Activated CD4-positive, alpha-beta memory T cell treated with anti-CD3 and anti-CD28 coated beads for 36 hours (primary cell): ENCODE data around the gene DDAH1. TPM values are rescaled to one million over a fixed set of nuclear protein-coding genes. Genes with fewer than 3 reads are reported as not detected.
"Not testable (repeated sequence)": the region's sequence is repeated elsewhere in the genome, so short reads cannot be mapped to it uniquely, and the experiment has no call there.

ENCODE experiments used
- CTCF ChIA-PET: fragments of 350-600 bp; sonication (Branson Sonifier 250); formaldehyde crosslinking; loops from one replicate; lab custom pipeline; 2021; ENCODE audit warnings: antibody characterized with exemption, inconsistent platforms; lab: Charles Lee
- POLR2A ChIA-PET: fragments of 350-600 bp; sonication (Branson Sonifier 250); formaldehyde crosslinking; loops from one replicate; lab custom pipeline; 2021; ENCODE audit warnings: antibody characterized with exemption; lab: Charles Lee
- DNase-seq: peaks from one replicate; pipeline ENCODE4 v3.0.0-alpha.2; 2020
- H3K27ac Mint-ChIP-seq: one replicate; pipeline ENCODE4 v1.8.0; 2021; ENCODE audit warnings: mixed read lengths
- H3K27me3 Mint-ChIP-seq: one replicate; pipeline ENCODE4 v1.8.0; 2021; ENCODE audit warnings: mixed read lengths
- H3K36me3 Mint-ChIP-seq: one replicate; pipeline ENCODE4 v1.8.0; 2021; ENCODE audit warnings: mixed read lengths
- H3K4me1 Mint-ChIP-seq: one replicate; pipeline ENCODE4 v1.8.0; 2021; ENCODE audit warnings: low read depth, mixed read lengths
- H3K4me3 Mint-ChIP-seq: one replicate; pipeline ENCODE4 v1.8.0; 2021; ENCODE audit warnings: mild to moderate bottlenecking, mixed read lengths
- H3K9me3 Mint-ChIP-seq: one replicate; pipeline ENCODE4 v1.8.0; 2021; ENCODE audit warnings: mixed read lengths
- intact Hi-C: fragments of 100-400 bp; cut with micrococcal nuclease; formaldehyde crosslinking; loops from one replicate; pipeline ENCODE4 v1.15.1; 2023
- total RNA-seq, 2 experiments: library from RNA; stranded (reverse); gene quantifications; one replicate each; pipeline ENCODE4 v1.2.3, GENCODE V29; 2021

DDAH1 gene
- total RNA-seq, 2 experiments from 2014 or later = not detected

DNA sequence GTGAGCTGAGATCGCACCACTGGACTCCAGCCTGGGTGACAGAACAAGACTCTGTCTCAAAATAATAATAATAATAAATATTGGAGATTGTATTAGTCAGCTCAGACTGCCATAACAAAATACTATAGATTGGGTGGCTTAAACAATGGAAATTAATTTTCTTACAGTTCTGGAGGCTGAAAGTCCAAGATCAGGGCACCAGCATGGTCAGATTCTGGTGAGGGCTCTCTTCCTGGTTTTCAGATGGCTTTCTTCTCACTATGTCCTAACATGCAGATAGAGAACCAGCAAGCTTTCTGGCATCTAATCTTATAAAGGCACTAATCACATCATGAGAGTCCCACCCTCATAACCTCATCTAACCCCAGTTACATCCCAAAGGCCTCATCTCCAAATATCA lies 23.2 kb upstream of the DDAH1 start:
- H3K9me3 Mint-ChIP-seq = no peaks in the 10 kb centered on the region
- H3K4me1 Mint-ChIP-seq = no peaks in the 10 kb centered on the region
- DNase-seq = no peak
- CTCF ChIA-PET = no interaction called here
- no peak overlapping the region for H3K4me3 Mint-ChIP-seq
- H3K27ac Mint-ChIP-seq = no peak overlapping the region
- POLR2A ChIA-PET = no interaction called here
- H3K27me3 Mint-ChIP-seq = peaks cover 7% of the 10 kb centered on the region
- H3K36me3 Mint-ChIP-seq = no peaks in the 10 kb centered on the region
- intact Hi-C loops = no loop called here

DNA sequence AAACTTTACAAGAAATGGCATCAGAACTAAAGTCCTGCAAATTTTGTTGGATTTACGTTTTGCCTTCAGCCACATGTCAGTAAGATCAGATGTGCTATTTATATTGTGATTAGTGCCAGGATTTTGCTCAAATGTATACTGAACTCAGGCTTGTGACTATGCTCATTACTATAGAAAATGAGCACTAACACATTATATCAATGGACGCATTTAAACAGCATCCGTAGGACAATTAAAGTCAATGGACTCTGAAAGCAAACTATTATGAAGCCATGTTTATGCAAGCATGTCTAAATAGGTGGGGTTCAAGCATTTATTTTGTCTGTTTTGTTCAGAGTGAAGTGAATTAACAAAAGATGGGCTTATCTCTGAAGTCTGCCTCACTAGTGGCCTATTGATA lies 20.6 kb upstream of the DDAH1 start:
- H3K27ac Mint-ChIP-seq = no peak overlapping the region
- POLR2A ChIA-PET = no interaction called here
- no peaks in the 10 kb centered on the region for H3K36me3 Mint-ChIP-seq
- H3K27me3 Mint-ChIP-seq = peaks cover 7% of the 10 kb centered on the region
- no peak for DNase-seq
- H3K4me3 Mint-ChIP-seq = no peak overlapping the region
- no peaks in the 10 kb centered on the region for H3K4me1 Mint-ChIP-seq
- H3K9me3 Mint-ChIP-seq = no peaks in the 10 kb centered on the region
- CTCF ChIA-PET = no interaction called here
- intact Hi-C loops = no loop called here

DNA sequence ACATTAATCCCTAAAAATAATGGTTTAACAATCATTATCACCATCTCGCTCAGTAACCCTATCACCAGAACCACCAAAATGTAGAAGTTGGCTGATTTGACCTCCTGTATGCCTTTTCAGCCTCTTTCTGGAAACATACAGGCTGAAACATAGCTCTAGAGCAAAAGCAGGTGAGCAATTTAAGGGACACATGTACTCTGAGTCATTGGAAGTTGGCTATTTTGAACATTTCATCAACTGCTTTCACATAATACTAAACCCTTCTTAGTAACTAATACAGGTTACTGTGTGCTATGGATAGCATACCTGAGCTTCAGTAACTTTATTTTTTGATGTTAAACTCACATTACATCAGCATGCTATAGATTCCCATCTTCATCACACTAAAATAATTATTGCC lies 19.8 kb upstream of the DDAH1 start:
- Mint-ChIP-seq H3K9me3 (no peaks in the 10 kb centered on the region), H3K27me3 (peaks cover 7% of the 10 kb centered on the region), H3K27ac (no peak overlapping the region), H3K4me3 (no peak overlapping the region), H3K4me1 (no peaks in the 10 kb centered on the region), H3K36me3 (no peaks in the 10 kb centered on the region)
- intact Hi-C loops = no loop called here
- ChIA-PET POLR2A (no interaction called here), CTCF (no interaction called here)
- no peak for DNase-seq

DNA sequence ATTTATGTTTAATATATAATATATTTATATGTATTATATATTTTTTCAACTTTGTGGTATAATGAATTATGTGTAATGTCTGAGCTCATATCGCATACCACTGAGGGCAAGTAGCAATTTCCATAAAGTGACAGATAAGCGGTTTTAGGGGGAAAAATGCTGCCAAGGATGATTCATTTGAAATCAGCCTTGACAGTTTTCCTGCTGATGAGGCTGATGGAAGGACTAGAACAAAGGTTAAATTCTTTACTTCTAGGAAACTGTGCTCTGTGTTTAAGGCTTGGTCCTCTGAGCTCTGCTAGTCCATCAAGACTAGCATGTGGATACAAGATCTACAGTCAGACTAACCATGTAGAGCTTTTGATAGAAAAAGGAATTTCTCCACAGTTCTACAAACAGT lies 19.3 kb upstream of the DDAH1 start:
- ChIA-PET CTCF (no interaction called here), POLR2A (no interaction called here)
- Mint-ChIP-seq H3K27ac (no peak overlapping the region), H3K9me3 (no peaks in the 10 kb centered on the region), H3K36me3 (no peaks in the 10 kb centered on the region), H3K4me1 (no peaks in the 10 kb centered on the region), H3K27me3 (peaks cover 7% of the 10 kb centered on the region), H3K4me3 (no peak overlapping the region)
- intact Hi-C loops = no loop called here
- DNase-seq = no peak

DNA sequence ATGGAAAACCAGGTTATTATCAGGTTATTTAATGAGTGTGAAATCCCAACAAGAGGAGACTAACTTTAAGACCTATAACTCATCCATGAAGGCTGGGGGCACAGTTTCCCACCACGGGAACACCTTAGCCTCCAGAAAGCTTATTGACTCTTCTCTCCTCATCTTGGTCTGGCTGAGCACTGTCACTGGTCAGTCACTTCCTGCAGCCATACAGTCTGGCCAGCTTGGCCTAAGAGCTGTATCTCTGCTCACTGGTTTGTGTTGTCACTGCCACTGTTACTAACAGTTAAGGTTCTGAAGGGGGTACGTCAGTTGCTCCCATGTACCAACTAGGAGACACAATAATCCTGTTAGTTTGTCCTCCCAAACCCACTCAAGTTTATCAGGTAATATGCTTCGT lies 16.7 kb upstream of the DDAH1 start:
- Mint-ChIP-seq H3K9me3 (no peaks in the 10 kb centered on the region), H3K27ac (no peak overlapping the region), H3K4me1 (no peaks in the 10 kb centered on the region), H3K36me3 (no peaks in the 10 kb centered on the region), H3K4me3 (no peak overlapping the region), H3K27me3 (peaks cover 17% of the 10 kb centered on the region)
- DNase-seq = no peak
- POLR2A ChIA-PET = no interaction called here
- intact Hi-C loops = no loop called here
- CTCF ChIA-PET = no interaction called here

DNA sequence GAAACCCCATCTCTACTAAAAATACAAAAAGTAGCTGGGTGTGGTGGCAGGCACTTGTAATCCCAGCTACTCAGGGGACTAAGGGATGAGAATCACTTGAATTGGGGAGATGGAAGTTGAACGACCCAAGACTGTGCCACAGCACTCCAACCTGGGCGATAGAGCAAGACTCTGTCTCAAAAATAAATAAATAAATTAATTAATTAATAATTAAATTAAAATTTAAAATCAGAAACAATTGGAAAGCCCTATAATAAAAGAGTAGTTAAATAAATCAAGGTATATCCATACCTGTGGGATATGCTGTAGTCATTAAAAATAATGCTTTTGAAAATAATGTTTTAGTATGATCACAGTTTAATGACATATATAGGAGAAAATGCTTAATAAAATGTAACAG lies 15.6 kb upstream of the DDAH1 start:
- no peaks in the 10 kb centered on the region for H3K9me3 Mint-ChIP-seq
- no peak overlapping the region for H3K27ac Mint-ChIP-seq
- H3K36me3 Mint-ChIP-seq = no peaks in the 10 kb centered on the region
- H3K27me3 Mint-ChIP-seq = peaks cover 19% of the 10 kb centered on the region
- no peak for DNase-seq
- H3K4me3 Mint-ChIP-seq = no peak overlapping the region
- intact Hi-C loops = no loop called here
- H3K4me1 Mint-ChIP-seq = no peaks in the 10 kb centered on the region
- CTCF ChIA-PET = no interaction called here
- POLR2A ChIA-PET = no interaction called here

DNA sequence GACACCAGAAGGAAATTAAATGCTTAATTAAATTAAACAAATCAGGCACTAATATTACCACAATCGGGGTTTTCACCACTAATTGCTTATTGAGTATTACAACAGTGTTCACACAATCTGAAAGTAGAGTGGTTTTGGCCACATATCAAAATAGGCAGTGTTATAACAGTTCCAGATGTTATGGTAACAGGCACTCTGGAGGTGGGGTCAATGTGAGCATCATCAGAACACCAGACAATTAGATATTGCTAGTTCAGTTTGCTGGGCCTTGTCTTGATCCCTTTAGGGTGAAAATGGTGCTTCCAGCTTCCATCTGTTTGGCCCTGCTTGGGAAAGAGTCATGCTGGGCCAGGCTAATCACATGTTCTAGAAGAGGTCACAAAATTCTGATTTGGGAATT lies 14.5 kb upstream of the DDAH1 start:
- peaks cover 18% of the 10 kb centered on the region for H3K27me3 Mint-ChIP-seq
- POLR2A ChIA-PET = no interaction called here
- no peaks in the 10 kb centered on the region for H3K9me3 Mint-ChIP-seq
- CTCF ChIA-PET = no interaction called here
- H3K27ac Mint-ChIP-seq = no peak overlapping the region
- no peak overlapping the region for H3K4me3 Mint-ChIP-seq
- intact Hi-C loops = no loop called here
- no peaks in the 10 kb centered on the region for H3K4me1 Mint-ChIP-seq
- H3K36me3 Mint-ChIP-seq = no peaks in the 10 kb centered on the region
- DNase-seq = no peak

DNA sequence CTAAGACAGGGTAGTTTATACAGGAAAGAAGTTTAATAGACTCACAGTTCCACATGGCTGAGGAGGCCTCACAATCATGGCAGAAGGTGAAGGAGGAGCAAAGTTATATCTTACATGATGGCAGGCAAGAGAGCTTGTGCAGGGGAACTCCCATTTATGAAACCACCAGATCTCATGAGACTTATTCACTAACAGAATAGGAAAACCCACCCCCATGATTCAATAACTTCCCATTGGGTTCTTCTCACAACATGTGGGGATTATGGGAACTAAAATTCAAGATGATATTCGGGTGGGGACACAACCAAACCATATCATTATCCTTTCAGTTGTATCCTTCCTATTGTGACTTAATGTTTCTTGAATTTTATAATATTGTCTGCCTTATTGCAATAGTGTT lies 13.4 kb upstream of the DDAH1 start:
- H3K4me1 Mint-ChIP-seq = no peaks in the 10 kb centered on the region
- H3K36me3 Mint-ChIP-seq = no peaks in the 10 kb centered on the region
- no peak overlapping the region for H3K4me3 Mint-ChIP-seq
- intact Hi-C loops = no loop called here
- ChIA-PET POLR2A (no interaction called here), CTCF (no interaction called here)
- no peaks in the 10 kb centered on the region for H3K9me3 Mint-ChIP-seq
- DNase-seq = no peak
- H3K27ac Mint-ChIP-seq = no peak overlapping the region
- H3K27me3 Mint-ChIP-seq = peaks cover 18% of the 10 kb centered on the region

DNA sequence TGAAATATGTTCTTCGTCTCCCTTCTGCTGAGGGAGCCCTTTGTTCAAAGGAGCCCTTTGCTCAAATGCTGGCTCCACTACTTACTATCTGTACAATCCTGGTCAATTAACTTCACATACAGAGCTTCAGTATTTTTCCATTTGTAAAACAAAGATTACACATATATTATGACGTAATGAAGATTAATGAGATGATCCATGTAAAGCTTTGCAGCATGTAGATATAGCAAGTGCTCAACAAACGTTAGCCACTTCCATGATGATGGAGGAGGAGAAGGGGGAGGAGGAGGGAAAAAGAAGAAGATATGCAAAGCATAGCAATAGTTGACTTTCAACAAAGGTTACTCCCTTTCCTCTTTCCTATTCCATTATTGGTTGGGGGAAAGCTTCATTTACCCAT lies 10.1 kb upstream of the DDAH1 start:
- Mint-ChIP-seq H3K9me3 (no peaks in the 10 kb centered on the region), H3K36me3 (no peaks in the 10 kb centered on the region), H3K27ac (no peak overlapping the region), H3K4me3 (no peak overlapping the region), H3K27me3 (peaks cover 19% of the 10 kb centered on the region), H3K4me1 (no peaks in the 10 kb centered on the region)
- no peak for DNase-seq
- ChIA-PET CTCF (no interaction called here), POLR2A (interaction anchor here (0.9 kb wide), 1 partner anchor 83 kb away, joined by 3 read pairs; no protein-coding TSS in a partner anchor)
- intact Hi-C loops = no loop called here

DNA sequence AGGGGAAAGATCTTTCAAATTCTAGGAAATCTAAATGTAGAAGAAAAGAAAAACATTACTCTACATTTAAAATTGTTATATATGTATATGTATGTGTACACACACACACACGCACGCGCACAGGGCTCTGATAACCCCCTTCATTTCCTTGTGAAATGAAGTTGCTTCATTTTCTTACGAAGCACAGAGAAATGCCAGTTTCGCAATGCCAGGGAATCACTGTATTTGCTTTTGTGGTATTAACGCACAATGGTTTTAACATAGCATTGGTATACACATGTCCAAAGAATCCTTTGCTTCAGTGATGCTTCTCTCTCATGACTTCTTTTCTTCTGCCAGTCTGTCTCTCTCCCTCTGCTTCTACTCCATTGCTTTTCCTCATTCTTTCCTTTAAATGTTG lies 8.4 kb upstream of the DDAH1 start:
- intact Hi-C loops = no loop called here
- H3K27ac Mint-ChIP-seq = no peak overlapping the region
- H3K36me3 Mint-ChIP-seq = no peaks in the 10 kb centered on the region
- H3K4me3 Mint-ChIP-seq = no peak overlapping the region
- CTCF ChIA-PET = no interaction called here
- DNase-seq = no peak
- H3K9me3 Mint-ChIP-seq = no peaks in the 10 kb centered on the region
- peaks cover 16% of the 10 kb centered on the region for H3K27me3 Mint-ChIP-seq
- POLR2A ChIA-PET = no interaction called here
- no peaks in the 10 kb centered on the region for H3K4me1 Mint-ChIP-seq

DNA sequence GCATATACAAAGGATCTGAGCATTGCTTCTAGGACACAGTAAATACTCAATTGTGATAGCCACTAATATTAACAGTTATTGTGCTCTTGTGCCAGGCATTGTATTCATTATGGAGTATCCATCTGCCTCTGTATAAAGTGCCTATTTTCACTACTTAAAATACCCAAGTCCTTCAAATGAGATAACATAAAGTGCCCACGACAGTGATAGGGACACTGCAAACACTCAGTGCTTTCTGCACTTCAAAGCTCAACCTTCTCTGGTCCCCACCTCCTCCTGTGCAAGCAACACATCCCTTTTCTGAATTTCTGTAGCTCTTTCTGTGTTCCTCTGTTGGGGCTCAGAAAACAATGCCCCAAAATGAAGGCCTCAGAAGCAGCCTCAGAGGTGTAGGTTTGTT lies 6.6 kb upstream of the DDAH1 start:
- Mint-ChIP-seq H3K4me3 (no peak overlapping the region), H3K27me3 (peaks cover 18% of the 10 kb centered on the region), H3K27ac (no peak overlapping the region), H3K36me3 (no peaks in the 10 kb centered on the region), H3K9me3 (no peaks in the 10 kb centered on the region), H3K4me1 (no peaks in the 10 kb centered on the region)
- intact Hi-C loops = no loop called here
- DNase-seq = no peak
- ChIA-PET CTCF (no interaction called here), POLR2A (no interaction called here)

DNA sequence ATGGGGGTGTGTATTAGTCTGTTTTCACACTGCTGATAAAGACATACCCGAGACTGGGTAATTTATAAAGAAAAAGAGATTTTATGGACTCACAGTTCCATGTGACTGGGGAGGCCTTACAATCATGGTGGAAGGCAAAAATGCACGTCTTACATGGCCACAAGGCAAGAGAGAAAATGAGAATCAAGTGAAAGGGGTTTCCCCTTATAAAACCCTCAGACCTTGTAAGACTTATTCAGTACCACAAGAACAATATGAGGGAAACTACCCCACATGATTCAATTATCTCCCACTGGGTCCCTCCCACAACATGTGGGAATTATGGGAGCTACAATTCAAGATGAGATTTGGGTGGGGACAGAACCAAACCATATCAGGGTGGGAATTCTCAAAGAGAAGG lies 5.2 kb upstream of the DDAH1 start:
- CTCF ChIA-PET, intact Hi-C loops, H3K27ac Mint-ChIP-seq, H3K4me1 Mint-ChIP-seq, H3K36me3 Mint-ChIP-seq, H3K9me3 Mint-ChIP-seq, POLR2A ChIA-PET, H3K4me3 Mint-ChIP-seq, DNase-seq: not testable (repeated sequence)
- H3K27me3 Mint-ChIP-seq = peaks cover 25% of the 10 kb centered on the region

DNA sequence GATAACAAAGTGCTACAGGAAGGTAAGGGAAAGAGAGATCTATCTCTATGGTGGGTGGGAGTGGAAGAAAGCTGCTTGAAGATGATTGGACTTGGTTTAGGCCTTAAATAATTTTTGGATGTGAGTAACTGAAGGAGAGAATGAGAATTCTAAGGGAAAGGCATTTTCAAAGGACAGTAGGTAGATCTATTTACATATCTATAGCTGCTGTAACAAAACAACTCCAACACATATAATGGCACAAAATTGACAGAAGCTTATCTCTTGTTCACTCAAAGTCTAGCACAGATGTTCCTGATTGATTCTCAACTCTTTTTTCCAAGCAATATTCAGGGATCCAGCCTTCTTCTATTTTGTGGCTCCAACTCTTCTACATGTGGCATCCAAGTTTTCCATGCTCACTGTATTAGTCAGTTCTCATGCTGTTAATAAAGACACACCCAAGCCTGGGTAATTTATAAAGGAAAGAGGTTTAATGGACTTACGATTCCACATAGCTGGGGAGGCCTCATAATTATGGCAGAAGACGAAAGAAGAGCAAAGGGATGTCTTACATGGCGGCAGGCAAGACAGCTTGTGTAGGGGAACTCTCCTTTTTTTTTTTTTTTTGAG lies 3.1 kb upstream of the DDAH1 start:
- H3K36me3 Mint-ChIP-seq = no peaks in the 10 kb centered on the region
- no peak overlapping the region for H3K4me3 Mint-ChIP-seq
- H3K4me1 Mint-ChIP-seq = peaks cover 4% of the 10 kb centered on the region
- H3K27ac Mint-ChIP-seq = no peak overlapping the region
- POLR2A ChIA-PET = no interaction called here
- no peak for DNase-seq
- intact Hi-C loops = loop anchor here (10.0 kb wide), 1 partner anchor 153 kb away; no protein-coding TSS in a partner anchor
- CTCF ChIA-PET = no interaction called here
- H3K9me3 Mint-ChIP-seq = no peaks in the 10 kb centered on the region
- peaks cover 31% of the 10 kb centered on the region for H3K27me3 Mint-ChIP-seq
